ENCODE measurements around the gene FCF1.

DNA sequence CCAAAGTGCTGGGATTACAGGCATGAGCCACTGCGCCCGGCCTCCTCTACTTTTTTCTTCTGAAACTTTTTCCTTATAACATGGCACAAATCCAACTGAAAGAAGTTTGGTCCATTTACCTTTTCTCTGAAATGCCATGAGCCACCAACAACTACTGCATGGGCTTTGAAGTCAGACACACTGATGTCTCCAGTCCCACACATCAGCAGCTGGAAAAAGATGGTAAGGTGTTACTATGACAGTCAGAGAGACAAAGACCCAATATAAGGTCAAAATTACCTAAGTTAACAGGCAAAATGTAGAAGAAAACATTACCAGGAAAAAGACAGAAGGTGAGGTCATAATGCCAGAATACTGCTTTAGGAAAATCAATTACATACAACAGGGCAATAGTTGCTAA is 48.2 kb upstream of the FCF1 start:
- no peak for TF ChIP-seq POLR2A (IDR thresholded peaks at IDR 0.05; ENCODE audit: low read depth, low read length)
- no peak for TF ChIP-seq RAD21 (IDR thresholded peaks at IDR 0.05; ENCODE audit: low read length)
- TF ChIP-seq, protein P1, sequence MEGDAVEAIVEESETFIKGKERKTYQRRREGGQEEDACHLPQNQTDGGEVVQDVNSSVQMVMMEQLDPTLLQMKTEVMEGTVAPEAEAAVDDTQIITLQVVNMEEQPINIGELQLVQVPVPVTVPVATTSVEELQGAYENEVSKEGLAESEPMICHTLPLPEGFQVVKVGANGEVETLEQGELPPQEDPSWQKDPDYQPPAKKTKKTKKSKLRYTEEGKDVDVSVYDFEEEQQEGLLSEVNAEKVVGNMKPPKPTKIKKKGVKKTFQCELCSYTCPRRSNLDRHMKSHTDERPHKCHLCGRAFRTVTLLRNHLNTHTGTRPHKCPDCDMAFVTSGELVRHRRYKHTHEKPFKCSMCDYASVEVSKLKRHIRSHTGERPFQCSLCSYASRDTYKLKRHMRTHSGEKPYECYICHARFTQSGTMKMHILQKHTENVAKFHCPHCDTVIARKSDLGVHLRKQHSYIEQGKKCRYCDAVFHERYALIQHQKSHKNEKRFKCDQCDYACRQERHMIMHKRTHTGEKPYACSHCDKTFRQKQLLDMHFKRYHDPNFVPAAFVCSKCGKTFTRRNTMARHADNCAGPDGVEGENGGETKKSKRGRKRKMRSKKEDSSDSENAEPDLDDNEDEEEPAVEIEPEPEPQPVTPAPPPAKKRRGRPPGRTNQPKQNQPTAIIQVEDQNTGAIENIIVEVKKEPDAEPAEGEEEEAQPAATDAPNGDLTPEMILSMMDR (conservative IDR thresholded peaks at IDR 0.05; ENCODE audit: low read depth, low read length), result no peak
- no peak for TF ChIP-seq USF2 (IDR thresholded peaks at IDR 0.05; ENCODE audit: low read depth, low read length)
- TF ChIP-seq FOS (IDR thresholded peaks at IDR 0.05; ENCODE audit: low read depth, low read length), result no peak
- no peak for TF ChIP-seq MAFK (IDR thresholded peaks at IDR 0.05; ENCODE audit: low read depth, low read length)
- TF ChIP-seq RCOR1 (IDR thresholded peaks at IDR 0.05; ENCODE audit: insufficient replicate concordance, low read length), result no peak
- TF ChIP-seq SMC3 (IDR thresholded peaks at IDR 0.05; ENCODE audit: low read depth, low read length), result no peak
